Mesendoderm (in vitro differentiated cells): ENCODE measurements around the gene OR10W1.
A peak's percentile ranks its signal among the peaks of the same experiment; 100 is the strongest.

ENCODE experiments used
- DNase-seq: peaks from one replicate; pipeline ENCODE4 v3.0.0; 2013
- H2AK5ac ChIP-seq: 2 replicates; pipeline ENCODE4 v1.6.1; 2013; ENCODE audit warnings: low read length, inconsistent platforms
- H2BK120ac ChIP-seq: 2 replicates; pipeline ENCODE4 v1.6.1; 2013; ENCODE audit warnings: low read depth, mild to moderate bottlenecking, low read length, moderate library complexity, mixed read lengths
- H2BK15ac ChIP-seq: replicated peaks from 2 replicates; pipeline ENCODE4 v1.6.1; 2013; ENCODE audit warnings: low read depth, mild to moderate bottlenecking, moderate library complexity
- H2BK5ac ChIP-seq: 2 replicates; pipeline ENCODE4 v1.6.1; 2013; ENCODE audit warnings: low read length, inconsistent platforms
- H3K18ac ChIP-seq: 2 replicates; pipeline ENCODE4 v1.6.1; 2013; ENCODE audit warnings: mild to moderate bottlenecking, low read length, mixed read lengths
- H3K23ac ChIP-seq: one replicate; pipeline ENCODE4 v1.6.1; 2013; ENCODE audit warnings: low read length
- H3K27ac ChIP-seq: 2 replicates; pipeline ENCODE4 v1.5.1; 2013; ENCODE audit warnings: low read depth, mild to moderate bottlenecking, inconsistent platforms, low read length, moderate library complexity
- H3K27me3 ChIP-seq: 2 replicates; pipeline ENCODE4 v1.6.1; 2013; ENCODE audit warnings: low read length, control low read depth, mild to moderate bottlenecking, inconsistent platforms; ENCODE audit not compliant: insufficient read depth, poor library complexity
- H3K36me3 ChIP-seq: 2 replicates; pipeline ENCODE4 v1.6.1; 2013; ENCODE audit warnings: low read length, inconsistent platforms; ENCODE audit not compliant: control insufficient read depth, insufficient read depth
- H3K4ac ChIP-seq: one replicate; pipeline ENCODE4 v1.6.1; 2013; ENCODE audit warnings: low read depth, mild to moderate bottlenecking, low read length, moderate library complexity
- H3K4me1 ChIP-seq: 2 replicates; pipeline ENCODE4 v1.6.1; 2013; ENCODE audit warnings: low read depth, low read length, inconsistent platforms; ENCODE audit not compliant: control insufficient read depth
- H3K4me2 ChIP-seq: 2 replicates; pipeline ENCODE4 v1.6.1; 2013; ENCODE audit warnings: low read length
- H3K4me3 ChIP-seq: 2 replicates; pipeline ENCODE4 v1.5.1; 2013; ENCODE audit warnings: mild to moderate bottlenecking, low read length
- H3K56ac ChIP-seq: one replicate; pipeline ENCODE4 v1.6.1; 2013; ENCODE audit warnings: low read length
- H3K79me1 ChIP-seq: 2 replicates; pipeline ENCODE4 v1.6.1; 2013; ENCODE audit warnings: low read length, inconsistent platforms
- H3K79me2 ChIP-seq: 2 replicates; pipeline ENCODE4 v1.6.1; 2013; ENCODE audit warnings: mild to moderate bottlenecking, low read length; ENCODE audit not compliant: control insufficient read depth, insufficient read depth
- H3K9ac ChIP-seq: 2 replicates; pipeline ENCODE4 v1.6.1; 2013; ENCODE audit warnings: low read length, inconsistent platforms
- H4K5ac ChIP-seq: one replicate; pipeline ENCODE4 v1.6.1; 2013; ENCODE audit warnings: low read length
- H4K8ac ChIP-seq: one replicate; pipeline ENCODE4 v1.6.1; 2013; ENCODE audit warnings: low read depth, mild to moderate bottlenecking, control low read depth, low read length, moderate library complexity
- WGBS: extraction: QIAGEN DNeasy Blood & Tissue Kit; methylation state at CpG from one replicate; pipeline ENCODE4 v1.1.7; 2013; ENCODE audit warnings: low lambda C conversion rate, missing lambda C conversion rate; ENCODE audit not compliant: insufficient coverage; ENCODE audit errors: extremely low coverage; 5-methylcytosine and 5-hydroxymethylcytosine counted together

OR10W1 gene

DNA sequence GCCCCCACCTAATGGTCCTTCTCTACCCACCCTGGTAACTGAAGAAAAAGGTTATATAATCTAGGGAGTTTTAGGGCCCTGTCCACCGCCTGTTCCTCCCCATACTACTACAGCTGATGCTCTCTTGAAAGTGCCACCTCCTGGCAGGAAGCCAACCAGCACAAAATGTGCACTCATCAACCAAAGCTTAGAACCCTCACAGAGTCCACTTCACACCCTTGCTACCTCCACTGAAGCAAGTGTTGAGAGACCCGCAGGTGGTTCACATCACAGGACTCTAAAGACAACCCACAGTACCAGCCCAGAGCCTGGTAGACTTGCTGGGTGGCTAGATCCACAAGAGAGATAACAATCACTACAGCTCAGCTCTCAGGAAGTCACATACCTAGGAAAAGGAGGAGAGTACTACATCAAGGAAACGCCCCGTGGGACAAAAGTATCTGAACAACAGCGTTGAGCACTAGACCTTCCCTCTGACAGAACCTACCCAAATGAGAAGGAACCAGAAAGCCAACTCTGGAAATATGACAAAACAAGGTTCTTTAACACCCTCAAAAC is 17.5 kb upstream of the OR10W1 start:
- no peak overlapping the region for H4K5ac ChIP-seq
- WGBS: no CpG with 5 or more reads among the region's 5 CpGs
- H3K79me1 ChIP-seq: no peaks in the 10 kb centered on the region
- H2AK5ac ChIP-seq: no peak overlapping the region
- no peak overlapping the region for H3K56ac ChIP-seq
- no peak overlapping the region for H3K9ac ChIP-seq
- no peak overlapping the region for H2BK5ac ChIP-seq
- H4K8ac ChIP-seq: no peak overlapping the region
- H3K4me3 ChIP-seq: no peak overlapping the region
- H2BK15ac ChIP-seq: no peak overlapping the region
- H3K23ac ChIP-seq: no peak overlapping the region
- no peaks in the 10 kb centered on the region for H3K79me2 ChIP-seq
- no peak overlapping the region for H2BK120ac ChIP-seq
- H3K36me3 ChIP-seq: no peaks in the 10 kb centered on the region
- no peak overlapping the region for H3K4me2 ChIP-seq
- no peak overlapping the region for H3K27ac ChIP-seq
- H3K27me3 ChIP-seq: no peaks in the 10 kb centered on the region
- no peak overlapping the region for H3K18ac ChIP-seq
- H3K4me1 ChIP-seq: no peaks in the 10 kb centered on the region
- no peak overlapping the region for H3K4ac ChIP-seq
- peak; percentile 12 for DNase-seq

DNA sequence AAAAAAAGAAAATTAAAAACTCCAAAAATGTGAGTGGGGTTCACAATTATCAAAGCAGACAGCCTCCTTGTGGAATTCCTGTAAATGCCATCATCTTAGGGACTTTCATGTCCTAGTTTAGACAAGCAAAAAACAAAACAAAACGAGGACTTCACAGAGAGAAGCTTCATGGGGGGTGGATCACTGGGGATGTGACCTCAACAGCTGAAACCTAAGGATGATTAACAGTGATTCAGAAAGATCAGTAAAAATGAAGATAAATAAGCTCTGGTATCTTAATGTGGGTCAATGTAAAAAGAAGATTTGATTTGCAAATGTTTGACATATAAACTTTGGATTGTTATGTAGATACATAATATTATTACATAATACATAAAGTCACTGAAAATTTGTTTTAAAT is 8.1 kb upstream of the OR10W1 start:
- no peak overlapping the region for H3K27ac ChIP-seq
- H3K4ac ChIP-seq: no peak overlapping the region
- DNase-seq: no peak
- WGBS: no CpG with 5 or more reads among the region's 1 CpG
- no peaks in the 10 kb centered on the region for H3K36me3 ChIP-seq
- H3K4me3 ChIP-seq: no peak overlapping the region
- H2AK5ac ChIP-seq: no peak overlapping the region
- H2BK5ac ChIP-seq: no peak overlapping the region
- H2BK120ac ChIP-seq: no peak overlapping the region
- no peaks in the 10 kb centered on the region for H3K27me3 ChIP-seq
- no peak overlapping the region for H4K8ac ChIP-seq
- no peak overlapping the region for H3K9ac ChIP-seq
- H2BK15ac ChIP-seq: no peak overlapping the region
- no peaks in the 10 kb centered on the region for H3K4me1 ChIP-seq
- no peaks in the 10 kb centered on the region for H3K79me2 ChIP-seq
- H3K4me2 ChIP-seq: no peak overlapping the region
- H3K79me1 ChIP-seq: no peaks in the 10 kb centered on the region
- H4K5ac ChIP-seq: no peak overlapping the region
- H3K18ac ChIP-seq: no peak overlapping the region
- H3K56ac ChIP-seq: no peak overlapping the region
- no peak overlapping the region for H3K23ac ChIP-seq

DNA sequence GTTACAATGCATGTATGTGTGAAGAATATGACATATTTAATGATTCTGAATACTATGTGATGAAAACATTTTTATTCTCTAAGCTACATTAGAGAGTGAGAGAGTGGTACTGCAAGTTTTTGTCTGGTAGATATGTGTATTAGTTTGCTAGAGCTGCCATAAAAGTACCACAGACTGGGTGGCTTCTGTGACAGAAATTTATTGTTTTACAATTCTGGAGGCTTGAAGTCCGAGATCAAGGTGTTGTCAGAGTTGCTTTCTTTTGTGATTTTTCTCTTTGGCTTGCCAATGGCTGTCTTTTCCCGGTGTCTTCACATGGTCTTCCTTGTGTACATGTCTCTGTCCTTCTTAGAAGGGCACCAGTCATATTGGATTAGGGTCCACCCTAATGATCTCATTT is 6.9 kb upstream of the OR10W1 start:
- Histone ChIP-seq H3K79me2 (no peaks in the 10 kb centered on the region), H2BK5ac (no peak overlapping the region), H3K4me2 (no peak overlapping the region), H3K56ac (no peak overlapping the region), H4K8ac (no peak overlapping the region), H3K18ac (no peak overlapping the region), H3K79me1 (no peaks in the 10 kb centered on the region), H4K5ac (no peak overlapping the region), H2AK5ac (no peak overlapping the region), H2BK15ac (no peak overlapping the region), H3K27me3 (no peaks in the 10 kb centered on the region), H3K36me3 (no peaks in the 10 kb centered on the region), H3K4ac (no peak overlapping the region), H2BK120ac (no peak overlapping the region), H3K9ac (no peak overlapping the region), H3K23ac (no peak overlapping the region), H3K4me3 (no peak overlapping the region), H3K4me1 (no peaks in the 10 kb centered on the region), H3K27ac (no peak overlapping the region)
- no peak for DNase-seq
- WGBS: no CpG with 5 or more reads among the region's 2 CpGs

DNA sequence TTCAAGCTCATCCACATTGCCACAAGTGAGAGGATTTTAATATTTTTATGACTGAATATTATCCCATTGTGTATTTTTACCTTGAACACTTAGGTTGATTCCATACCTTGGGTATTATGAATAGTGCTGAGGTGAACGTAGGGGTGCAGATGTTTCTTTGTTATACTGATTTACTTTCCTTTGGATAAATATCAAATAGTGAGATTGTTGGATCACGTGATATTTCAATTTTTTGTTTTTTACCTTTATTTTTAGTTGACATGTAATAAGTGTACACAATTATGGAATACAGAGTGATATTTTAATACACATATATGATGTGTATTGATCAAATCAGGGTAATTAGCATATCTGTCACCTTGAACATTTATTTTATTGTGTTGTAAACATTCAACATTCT is 8.1 kb downstream of the OR10W1 start:
- DNase-seq: no peak
- Histone ChIP-seq H3K4me3 (no peak overlapping the region), H2BK120ac (no peak overlapping the region), H3K36me3 (no peaks in the 10 kb centered on the region), H3K56ac (no peak overlapping the region), H2BK5ac (no peak overlapping the region), H3K4ac (no peak overlapping the region), H2AK5ac (no peak overlapping the region), H3K4me2 (no peak overlapping the region), H3K79me1 (no peaks in the 10 kb centered on the region), H3K27ac (no peak overlapping the region), H3K79me2 (no peaks in the 10 kb centered on the region), H2BK15ac (no peak overlapping the region), H3K4me1 (no peaks in the 10 kb centered on the region), H4K8ac (no peak overlapping the region), H3K23ac (no peak overlapping the region), H4K5ac (no peak overlapping the region), H3K27me3 (no peaks in the 10 kb centered on the region), H3K9ac (no peak overlapping the region), H3K18ac (no peak overlapping the region)
- WGBS: no CpG with 5 or more reads among the region's 2 CpGs

DNA sequence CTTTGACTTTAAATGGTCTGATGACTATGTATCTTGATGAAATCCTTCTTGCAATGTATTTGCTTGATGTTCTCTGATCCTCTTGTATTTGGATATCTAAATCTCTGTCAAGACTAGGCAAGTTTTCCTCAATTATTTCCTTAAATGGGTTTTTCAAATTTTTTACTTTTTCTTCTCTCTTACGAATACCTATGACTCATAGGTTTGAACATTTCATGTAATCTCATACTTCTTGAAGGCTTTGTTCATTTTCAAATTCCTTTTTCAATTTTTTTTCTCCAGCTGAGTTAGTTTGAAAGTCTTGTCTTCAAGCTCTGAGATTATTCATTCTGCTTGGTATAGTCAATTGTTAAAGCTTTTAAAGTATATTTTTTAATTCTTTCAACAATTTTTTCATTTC is 13.1 kb downstream of the OR10W1 start:
- Histone ChIP-seq H3K18ac (no peak overlapping the region), H2BK120ac (no peak overlapping the region), H2BK15ac (no peak overlapping the region), H3K56ac (no peak overlapping the region), H3K23ac (no peak overlapping the region), H3K4me1 (no peaks in the 10 kb centered on the region), H3K27me3 (no peaks in the 10 kb centered on the region), H3K79me2 (no peaks in the 10 kb centered on the region), H3K36me3 (no peaks in the 10 kb centered on the region), H2AK5ac (no peak overlapping the region), H3K9ac (no peak overlapping the region), H3K79me1 (no peaks in the 10 kb centered on the region), H3K4me2 (no peak overlapping the region), H2BK5ac (no peak overlapping the region), H3K4me3 (no peak overlapping the region), H3K4ac (no peak overlapping the region), H4K5ac (no peak overlapping the region), H4K8ac (no peak overlapping the region), H3K27ac (no peak overlapping the region)
- DNase-seq: no peak
- no CpG with 5 or more reads among the region's 1 CpG for WGBS

DNA sequence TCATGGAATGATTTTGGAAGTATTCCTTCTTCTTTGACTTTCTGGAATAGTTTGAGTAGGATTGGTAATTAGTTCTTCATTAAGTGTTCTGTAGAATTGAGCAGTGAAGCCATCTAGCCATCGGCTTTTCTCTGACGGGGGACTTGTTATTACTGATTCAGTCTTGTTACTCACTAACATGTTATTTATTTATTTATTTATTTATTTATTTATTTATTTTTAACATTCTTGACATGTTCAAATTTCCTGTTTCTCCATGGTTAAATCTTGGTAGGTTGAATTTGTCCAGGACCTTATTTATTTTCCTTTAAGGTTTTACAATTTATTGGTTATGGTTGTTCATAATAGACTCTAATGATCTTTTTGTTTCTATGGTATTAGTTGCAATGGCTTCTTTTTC is 24.1 kb downstream of the OR10W1 start:
- H3K4ac ChIP-seq: no peak overlapping the region
- no peak overlapping the region for H3K18ac ChIP-seq
- no peaks in the 10 kb centered on the region for H3K27me3 ChIP-seq
- no peak overlapping the region for H2AK5ac ChIP-seq
- H4K5ac ChIP-seq: no peak overlapping the region
- H3K56ac ChIP-seq: no peak overlapping the region
- no peak overlapping the region for H3K23ac ChIP-seq
- H3K4me1 ChIP-seq: no peaks in the 10 kb centered on the region
- no peak overlapping the region for H4K8ac ChIP-seq
- WGBS: no CpG with 5 or more reads among the region's 2 CpGs
- H2BK5ac ChIP-seq: no peak overlapping the region
- no peak overlapping the region for H2BK120ac ChIP-seq
- H3K36me3 ChIP-seq: no peaks in the 10 kb centered on the region
- H3K79me1 ChIP-seq: no peaks in the 10 kb centered on the region
- no peak overlapping the region for H3K4me3 ChIP-seq
- no peak overlapping the region for H2BK15ac ChIP-seq
- DNase-seq: no peak
- H3K4me2 ChIP-seq: no peak overlapping the region
- H3K9ac ChIP-seq: no peak overlapping the region
- H3K27ac ChIP-seq: no peak overlapping the region
- H3K79me2 ChIP-seq: no peaks in the 10 kb centered on the region
